ENCODE results near the gene TEDC2. TPM values are rescaled to one million over a fixed set of nuclear protein-coding genes. Genes with fewer than 3 reads are reported as not detected.
A peak's percentile ranks its signal among the peaks of the same experiment; 100 is the strongest.

TEDC2 gene
- total and polyA plus RNA-seq, 10 of the 15 experiments (the other 5 are each of a cell fraction or from before 2014, with no cell fraction given) = 0.23 to 47.9 (median 19.1) TPM

DNA sequence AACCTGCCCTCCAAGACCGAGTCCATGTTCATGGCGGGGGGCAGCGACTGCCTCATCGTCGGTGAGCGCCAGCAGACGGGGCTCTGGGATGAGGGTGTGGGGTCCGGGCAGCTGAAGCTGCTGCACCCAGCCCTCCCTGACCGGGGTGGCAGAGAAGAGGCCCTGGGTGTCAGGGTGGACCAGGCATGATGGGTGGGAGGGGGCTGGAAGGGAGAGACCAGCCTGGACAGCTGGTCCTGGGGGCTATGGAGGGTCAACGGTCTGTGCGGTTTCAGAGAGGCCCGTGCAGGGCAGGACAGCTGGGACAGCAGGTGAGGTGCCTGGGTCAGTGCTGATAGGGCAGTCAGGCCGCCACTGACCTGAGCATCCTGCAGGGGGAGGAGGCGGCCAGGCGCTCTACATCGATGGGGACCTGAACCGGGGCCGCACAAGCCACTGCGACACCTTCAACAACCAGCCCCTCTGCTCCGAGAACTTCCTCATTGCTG, 40.6 kb downstream of the TEDC2 start:
- in situ Hi-C loops (cut with MboI) = no loop called here
- Histone ChIP-seq H3K4me3 (no peak overlapping the region), H3K9ac (ENCODE audit: control insufficient read depth, insufficient read depth, low read length) (no peak overlapping the region), H3K9me3 (replicated peaks; ENCODE audit: control insufficient read depth, insufficient read depth, low read length) (no peaks in the 10 kb centered on the region), H3K27ac (ENCODE audit: control insufficient read depth, insufficient read depth) (no peak overlapping the region), H2AFZ (ENCODE audit: control insufficient read depth, low read depth, low read length) (no peak overlapping the region), H3K36me3 (ENCODE audit: control insufficient read depth in 2 of 2, insufficient read depth in 2 of 2, low read length in 1 of 2) (peaks cover 0 to 11% of the 10 kb centered on the region in 2 experiments; a peak in 2 of 4 replicates), H3K4me2 (ENCODE audit: control insufficient read depth, insufficient read depth) (no peak overlapping the region), H3K4me1 (ENCODE audit: control insufficient read depth, insufficient read depth, low read length) (no peaks in the 10 kb centered on the region), H3K79me2 (ENCODE audit: control insufficient read depth, insufficient read depth, low read length) (no peaks in the 10 kb centered on the region), H3K27me3 (replicated peaks in 1 of 2; ENCODE audit: control insufficient read depth in 2 of 2, insufficient read depth in 2 of 2, low read length in 1 of 2) (no peaks in the 10 kb centered on the region), H4K20me1 (ENCODE audit: control insufficient read depth, insufficient read depth) (no peaks in the 10 kb centered on the region)
- WGBS (ENCODE audit: insufficient coverage, insufficient replicate concordance, low lambda C conversion rate, missing lambda C conversion rate) = 88% methylated on average over 20 of the region's 20 CpGs
- FAIRE-seq (no peak), DNase-seq (ENCODE audit: low read depth, low spot score) (no peak), ATAC-seq (peak; percentile 17; the same call in 2 of the 3 replicates)
- no TSS peak for BruUV-seq (replicated peaks)
- POLR2A ChIA-PET = interaction anchor here (1.5 kb wide), 1 partner anchor 32 kb away, joined by 7 read pairs; no protein-coding TSS in a partner anchor
- RAD21 ChIA-PET (ENCODE audit: unreplicated experiment) = interaction anchor here (1.1 to 2.0 kb wide), 6 partner anchors 9 to 306 kb away, joined by 3 to 16 read pairs (median 8); partner anchors contain the start of gene CCNF
- SMC1A ChIA-PET (ENCODE audit: uncharacterized antibody, unreplicated experiment) = interaction anchor here (1.5 to 2.5 kb wide), 2 partner anchors 14 to 70 kb away, joined by 3 to 17 read pairs; partner anchors contain the start of gene CCNF
- CTCF ChIA-PET = interaction anchor here (0.6 to 2.8 kb wide), 17 partner anchors 11 to 360 kb away, joined by 3 to 36 read pairs (median 5); partner anchors contain the start of genes ABCA3, CCNF, PDPK1 and TEDC2
- intact Hi-C loops (cut with micrococcal nuclease; ENCODE audit: unreplicated experiment) = loop anchor here (2.0 to 10.0 kb wide), 4 partner anchors 68 to 306 kb away; partner anchors contain the start of genes ABCA3 and RNPS1
- TF ChIP-seq SIX5 (IDR thresholded peaks at IDR 0.05; ENCODE audit: low read depth, low read length, severe bottlenecking) = no peak
- TF ChIP-seq BCL11A (IDR thresholded peaks at IDR 0.05; ENCODE audit: low read depth, low read length) = no peak
- TF ChIP-seq, protein P1, sequence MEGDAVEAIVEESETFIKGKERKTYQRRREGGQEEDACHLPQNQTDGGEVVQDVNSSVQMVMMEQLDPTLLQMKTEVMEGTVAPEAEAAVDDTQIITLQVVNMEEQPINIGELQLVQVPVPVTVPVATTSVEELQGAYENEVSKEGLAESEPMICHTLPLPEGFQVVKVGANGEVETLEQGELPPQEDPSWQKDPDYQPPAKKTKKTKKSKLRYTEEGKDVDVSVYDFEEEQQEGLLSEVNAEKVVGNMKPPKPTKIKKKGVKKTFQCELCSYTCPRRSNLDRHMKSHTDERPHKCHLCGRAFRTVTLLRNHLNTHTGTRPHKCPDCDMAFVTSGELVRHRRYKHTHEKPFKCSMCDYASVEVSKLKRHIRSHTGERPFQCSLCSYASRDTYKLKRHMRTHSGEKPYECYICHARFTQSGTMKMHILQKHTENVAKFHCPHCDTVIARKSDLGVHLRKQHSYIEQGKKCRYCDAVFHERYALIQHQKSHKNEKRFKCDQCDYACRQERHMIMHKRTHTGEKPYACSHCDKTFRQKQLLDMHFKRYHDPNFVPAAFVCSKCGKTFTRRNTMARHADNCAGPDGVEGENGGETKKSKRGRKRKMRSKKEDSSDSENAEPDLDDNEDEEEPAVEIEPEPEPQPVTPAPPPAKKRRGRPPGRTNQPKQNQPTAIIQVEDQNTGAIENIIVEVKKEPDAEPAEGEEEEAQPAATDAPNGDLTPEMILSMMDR (IDR thresholded peaks at IDR 0.05 in 2 of 3, conservative IDR thresholded peaks at IDR 0.05 in 1 of 3; ENCODE audit: control insufficient read depth in 2 of 3, extremely low read depth in 1 of 3, insufficient read depth in 1 of 3, low read depth in 3 of 3, low read length in 3 of 3) = 0 out of 6 replicates have a peak, but pooled peaks of 1 of the 3 experiments have one; percentile 3
- TF ChIP-seq, protein P2, sequence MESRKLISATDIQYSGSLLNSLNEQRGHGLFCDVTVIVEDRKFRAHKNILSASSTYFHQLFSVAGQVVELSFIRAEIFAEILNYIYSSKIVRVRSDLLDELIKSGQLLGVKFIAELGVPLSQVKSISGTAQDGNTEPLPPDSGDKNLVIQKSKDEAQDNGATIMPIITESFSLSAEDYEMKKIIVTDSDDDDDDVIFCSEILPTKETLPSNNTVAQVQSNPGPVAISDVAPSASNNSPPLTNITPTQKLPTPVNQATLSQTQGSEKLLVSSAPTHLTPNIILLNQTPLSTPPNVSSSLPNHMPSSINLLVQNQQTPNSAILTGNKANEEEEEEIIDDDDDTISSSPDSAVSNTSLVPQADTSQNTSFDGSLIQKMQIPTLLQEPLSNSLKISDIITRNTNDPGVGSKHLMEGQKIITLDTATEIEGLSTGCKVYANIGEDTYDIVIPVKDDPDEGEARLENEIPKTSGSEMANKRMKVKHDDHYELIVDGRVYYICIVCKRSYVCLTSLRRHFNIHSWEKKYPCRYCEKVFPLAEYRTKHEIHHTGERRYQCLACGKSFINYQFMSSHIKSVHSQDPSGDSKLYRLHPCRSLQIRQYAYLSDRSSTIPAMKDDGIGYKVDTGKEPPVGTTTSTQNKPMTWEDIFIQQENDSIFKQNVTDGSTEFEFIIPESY (IDR thresholded peaks at IDR 0.05) = peak; percentile 52; the same call in 1 of the 2 replicates

Data from GM12878 (cell line).